ENCODE results near the gene CALML6. TPM values are rescaled to one million over a fixed set of nuclear protein-coding genes. Genes with fewer than 3 reads are reported as not detected.

Gene CALML6, protein sequence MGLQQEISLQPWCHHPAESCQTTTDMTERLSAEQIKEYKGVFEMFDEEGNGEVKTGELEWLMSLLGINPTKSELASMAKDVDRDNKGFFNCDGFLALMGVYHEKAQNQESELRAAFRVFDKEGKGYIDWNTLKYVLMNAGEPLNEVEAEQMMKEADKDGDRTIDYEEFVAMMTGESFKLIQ
- total RNA-seq: 0.49 TPM

DNA sequence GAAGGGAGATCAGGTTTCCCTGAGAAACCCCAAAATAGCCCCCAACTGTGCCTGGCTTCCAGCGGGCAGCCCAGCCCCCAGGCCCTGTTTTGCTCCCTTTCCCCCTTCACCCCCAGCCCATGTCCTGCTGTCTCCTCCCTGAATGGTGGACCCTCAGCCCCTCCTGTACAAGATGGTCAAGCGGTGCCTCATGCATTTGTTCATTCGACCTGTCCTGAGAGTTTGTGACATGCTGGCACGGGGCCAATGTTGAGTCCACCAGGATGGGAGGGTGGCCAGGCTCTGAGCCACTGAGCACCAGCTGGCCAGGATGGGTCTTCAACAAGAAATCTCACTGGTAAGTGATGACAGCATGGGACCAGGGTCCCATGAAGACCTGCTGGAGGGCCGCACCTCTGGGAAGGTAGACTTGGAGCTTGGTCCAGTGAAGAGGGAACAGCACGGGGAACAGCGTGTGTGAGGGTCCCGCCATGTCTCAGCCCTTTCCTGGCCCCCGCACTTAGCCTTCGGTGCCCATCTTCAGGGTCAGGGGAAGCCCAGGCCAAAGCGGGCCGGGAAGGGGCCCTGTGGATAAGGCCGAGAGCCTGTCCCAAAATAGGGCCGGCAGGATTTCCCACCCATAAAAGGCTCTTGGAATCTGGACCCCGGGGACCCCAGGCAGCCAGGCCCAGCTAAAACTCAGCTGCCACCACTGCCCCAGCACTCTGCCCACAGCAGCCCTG is at the start of gene CALML6:
TSS of gene CALML6 (plus strand) at position 290 of the 722 bp plus-strand sequence. CDS start at position 311, 21 bp downstream.
- H3K27me3 ChIP-seq: no peaks in the 10 kb centered on the region
- no peaks in the 10 kb centered on the region for H3K9me3 ChIP-seq
- intact Hi-C loops (cut with DNase I): no loop called here
- TF ChIP-seq POLR2A (IDR thresholded peaks at IDR 0.05) (no peak), POLR2AphosphoS5 (IDR thresholded peaks at IDR 0.05; ENCODE audit: insufficient read depth in 1 of 2, low read depth in 1 of 2) (no peak)
- TF ChIP-seq, protein P1, sequence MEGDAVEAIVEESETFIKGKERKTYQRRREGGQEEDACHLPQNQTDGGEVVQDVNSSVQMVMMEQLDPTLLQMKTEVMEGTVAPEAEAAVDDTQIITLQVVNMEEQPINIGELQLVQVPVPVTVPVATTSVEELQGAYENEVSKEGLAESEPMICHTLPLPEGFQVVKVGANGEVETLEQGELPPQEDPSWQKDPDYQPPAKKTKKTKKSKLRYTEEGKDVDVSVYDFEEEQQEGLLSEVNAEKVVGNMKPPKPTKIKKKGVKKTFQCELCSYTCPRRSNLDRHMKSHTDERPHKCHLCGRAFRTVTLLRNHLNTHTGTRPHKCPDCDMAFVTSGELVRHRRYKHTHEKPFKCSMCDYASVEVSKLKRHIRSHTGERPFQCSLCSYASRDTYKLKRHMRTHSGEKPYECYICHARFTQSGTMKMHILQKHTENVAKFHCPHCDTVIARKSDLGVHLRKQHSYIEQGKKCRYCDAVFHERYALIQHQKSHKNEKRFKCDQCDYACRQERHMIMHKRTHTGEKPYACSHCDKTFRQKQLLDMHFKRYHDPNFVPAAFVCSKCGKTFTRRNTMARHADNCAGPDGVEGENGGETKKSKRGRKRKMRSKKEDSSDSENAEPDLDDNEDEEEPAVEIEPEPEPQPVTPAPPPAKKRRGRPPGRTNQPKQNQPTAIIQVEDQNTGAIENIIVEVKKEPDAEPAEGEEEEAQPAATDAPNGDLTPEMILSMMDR (IDR thresholded peaks at IDR 0.05): no peak
- no peaks in the 10 kb centered on the region for H3K36me3 ChIP-seq
- H3K27ac ChIP-seq: no peak within 1 kb of the TSS
- no peak for DNase-seq (ENCODE audit: extremely low spot score in 2 of 2)
- peaks cover 21% of the 10 kb centered on the region for H3K4me1 ChIP-seq
- no peak within 1 kb of the TSS for H3K4me3 ChIP-seq

DNA sequence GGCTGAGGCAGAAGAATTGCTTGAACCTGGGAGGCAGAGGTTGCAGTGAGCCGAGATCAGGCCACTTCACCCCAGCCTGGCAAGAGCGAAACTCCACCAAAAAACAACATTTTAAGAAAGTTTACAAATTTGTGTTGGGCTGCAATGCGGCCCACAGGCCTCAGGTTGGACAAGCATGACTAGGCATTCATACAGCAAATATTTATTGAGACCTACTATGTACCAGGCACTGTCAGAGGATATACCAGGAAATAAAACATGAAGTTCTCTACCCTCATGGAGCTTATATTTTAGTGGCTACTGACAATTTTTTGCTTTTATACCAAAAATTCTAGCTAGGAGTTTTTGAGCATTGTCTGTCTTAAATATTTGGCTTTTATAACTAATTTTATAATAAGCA is 47.9 kb upstream of the CALML6 start:
- Histone ChIP-seq H3K4me1 (peaks cover 65% of the 10 kb centered on the region), H3K4me3 (no peak overlapping the region), H3K36me3 (no peaks in the 10 kb centered on the region), H3K9me3 (no peaks in the 10 kb centered on the region), H3K27ac (no peak overlapping the region), H3K27me3 (no peaks in the 10 kb centered on the region)
- no peak for DNase-seq (ENCODE audit: extremely low spot score in 2 of 2)
- intact Hi-C loops (cut with DNase I): no loop called here
- TF ChIP-seq POLR2AphosphoS5 (IDR thresholded peaks at IDR 0.05; ENCODE audit: insufficient read depth in 1 of 2, low read depth in 1 of 2) (no peak), POLR2A (IDR thresholded peaks at IDR 0.05) (no peak)
- TF ChIP-seq, protein P1 (IDR thresholded peaks at IDR 0.05): no peak

DNA sequence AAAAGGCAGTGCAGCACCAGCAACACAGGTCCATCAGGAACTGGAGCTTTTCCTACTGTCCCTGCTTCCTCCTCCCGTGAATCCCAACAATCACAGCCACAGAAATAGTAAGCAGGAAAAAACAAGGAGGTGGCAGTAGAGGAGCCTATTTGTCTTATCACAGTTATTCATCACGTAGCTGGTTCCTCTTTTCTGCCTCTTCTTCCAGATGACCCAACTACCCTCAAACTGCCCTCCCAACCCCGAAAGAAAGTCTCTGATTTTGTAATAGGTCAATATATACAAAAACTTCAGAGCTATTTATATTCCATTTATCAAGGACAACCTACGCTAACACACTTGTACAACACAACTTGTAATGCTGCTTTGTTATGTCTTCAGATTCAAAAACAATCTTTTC is 45.6 kb upstream of the CALML6 start:
- Histone ChIP-seq H3K36me3 (no peaks in the 10 kb centered on the region), H3K27ac (no peak overlapping the region), H3K4me3 (no peak overlapping the region), H3K9me3 (no peaks in the 10 kb centered on the region), H3K4me1 (peaks cover 65% of the 10 kb centered on the region), H3K27me3 (no peaks in the 10 kb centered on the region)
- DNase-seq (ENCODE audit: extremely low spot score in 2 of 2): no peak
- TF ChIP-seq, protein P1 (IDR thresholded peaks at IDR 0.05): no peak
- TF ChIP-seq POLR2AphosphoS5 (IDR thresholded peaks at IDR 0.05; ENCODE audit: insufficient read depth in 1 of 2, low read depth in 1 of 2): no peak
- no peak for TF ChIP-seq POLR2A (IDR thresholded peaks at IDR 0.05)
- intact Hi-C loops (cut with DNase I): no loop called here

DNA sequence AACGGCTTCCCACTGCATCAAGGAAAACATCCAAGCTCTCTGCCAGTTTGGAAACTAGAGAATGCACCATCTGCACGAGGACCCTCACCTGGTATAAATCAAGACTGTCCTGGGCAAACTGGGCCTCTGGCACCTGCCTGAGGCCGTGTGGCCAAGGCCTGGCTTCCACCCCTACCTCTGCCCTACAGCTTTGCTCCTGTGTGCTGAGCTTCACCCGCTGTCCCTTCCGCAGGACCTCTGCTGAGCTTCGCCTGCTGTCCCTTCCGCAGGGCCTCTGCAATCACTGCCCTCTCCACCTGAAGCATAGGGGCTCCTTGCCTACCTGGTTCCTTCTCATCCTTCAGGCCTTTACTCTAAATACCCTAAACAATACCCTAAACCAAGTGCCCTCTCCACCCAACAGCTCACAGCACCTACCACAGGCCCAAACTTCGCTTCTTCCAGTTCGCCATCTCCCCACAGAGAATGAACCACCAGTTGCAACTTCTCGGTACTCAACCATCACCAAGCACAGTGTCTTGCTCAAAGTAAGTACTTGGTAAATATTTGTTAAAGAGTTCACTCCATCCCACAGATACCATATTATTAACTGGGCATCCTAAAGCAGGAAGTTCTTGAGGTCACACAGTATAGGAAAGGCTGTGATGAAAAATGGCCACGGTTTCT is 42.6 kb upstream of the CALML6 start:
- no peak for DNase-seq (ENCODE audit: extremely low spot score in 2 of 2)
- H3K9me3 ChIP-seq: no peaks in the 10 kb centered on the region
- H3K27ac ChIP-seq: no peak overlapping the region
- TF ChIP-seq, protein P1 (IDR thresholded peaks at IDR 0.05): no peak
- no peak for TF ChIP-seq POLR2A (IDR thresholded peaks at IDR 0.05)
- TF ChIP-seq POLR2AphosphoS5 (IDR thresholded peaks at IDR 0.05; ENCODE audit: insufficient read depth in 1 of 2, low read depth in 1 of 2): no peak
- no peaks in the 10 kb centered on the region for H3K36me3 ChIP-seq
- peaks cover 79% of the 10 kb centered on the region for H3K4me1 ChIP-seq
- no peak overlapping the region for H3K4me3 ChIP-seq
- H3K27me3 ChIP-seq: no peaks in the 10 kb centered on the region
- intact Hi-C loops (cut with DNase I): no loop called here

Data from vagina (tissue), 2 donors.